GM08714 (cell line): ENCODE measurements around the gene GOLGA3.

ENCODE experiments used
- H3K4me3 ChIP-seq: fragments of 200-500 bp; sonication (Bioruptor generic); 2 replicates; pipeline ENCODE4 v1.5.1; 2014; ENCODE audit warnings: mild to moderate bottlenecking, low read length, inconsistent platforms
- ZNF274 ChIP-seq: IDR thresholded peaks from 2 replicates; pipeline ENCODE4 v1.6.1; 2012; ENCODE audit warnings: mild to moderate bottlenecking, low read depth, low read length

The GOLGA3 gene

GRCh38 chr12:132723015-132723763 lies 105.5 kb downstream of the GOLGA3 start:
- no peak for TF ChIP-seq ZNF274
- H3K4me3 ChIP-seq, result no peak overlapping the region

- no peak overlapping the region for H3K4me3 ChIP-seq
- no peak for TF ChIP-seq ZNF274
Measured at GRCh38 chr12:132720606-132721345, 107.9 kb downstream of the GOLGA3 start.

- H3K4me3 ChIP-seq, result no peak overlapping the region
- TF ChIP-seq ZNF274, result no peak
Measured at GRCh38 chr12:132719954-132720324, 108.7 kb downstream of the GOLGA3 start.

GRCh38 chr12:132719141-132719953 lies 109.3 kb downstream of the GOLGA3 start:
- no peak for TF ChIP-seq ZNF274
- no peak overlapping the region for H3K4me3 ChIP-seq
